ENCODE data around the gene ZNF326. TPM values are rescaled to one million over a fixed set of nuclear protein-coding genes. Genes with fewer than 3 reads are reported as not detected.

Gene ZNF326
- total RNA-seq, 1 experiment from 2014 or later = 6.6 TPM

- no peak for DNase-seq (ENCODE audit: extremely low read depth, low read depth)
Observed at GRCh38 chr1:90067194-90067931, 72.5 kb downstream of the ZNF326 start.

DNA sequence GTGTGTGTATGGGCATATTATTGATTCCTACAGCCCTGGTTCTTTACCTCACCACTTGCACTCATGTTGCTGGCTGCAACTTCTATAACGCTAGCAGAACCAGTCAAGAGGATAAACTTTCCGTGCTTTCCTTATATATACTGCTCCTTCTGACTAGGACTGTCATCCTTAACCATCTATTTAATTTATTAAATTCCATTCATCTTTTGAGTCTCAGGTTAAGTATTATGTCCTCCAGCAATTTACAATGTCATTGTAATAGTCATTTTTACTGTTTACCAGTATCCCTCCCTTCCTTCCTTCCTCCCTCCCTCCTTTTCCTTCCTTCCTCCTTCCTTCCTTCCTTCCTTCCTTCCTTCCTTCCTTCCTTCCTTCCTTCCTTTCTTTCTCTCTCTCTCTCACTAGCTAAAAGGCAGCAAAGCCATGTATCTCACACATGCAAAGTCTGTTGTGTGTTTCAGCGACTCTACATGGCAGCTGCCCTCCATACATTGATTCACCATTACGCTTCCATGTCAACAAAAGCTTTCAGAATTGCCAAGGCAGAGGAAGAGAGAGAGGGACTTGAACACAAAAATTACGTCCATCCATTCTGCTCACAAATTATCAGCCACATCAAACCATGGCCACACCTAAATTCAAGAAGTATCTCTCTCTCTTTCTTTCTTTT lies 73.8 kb downstream of the ZNF326 start:
- no peak for DNase-seq (ENCODE audit: extremely low read depth, low read depth)

DNA sequence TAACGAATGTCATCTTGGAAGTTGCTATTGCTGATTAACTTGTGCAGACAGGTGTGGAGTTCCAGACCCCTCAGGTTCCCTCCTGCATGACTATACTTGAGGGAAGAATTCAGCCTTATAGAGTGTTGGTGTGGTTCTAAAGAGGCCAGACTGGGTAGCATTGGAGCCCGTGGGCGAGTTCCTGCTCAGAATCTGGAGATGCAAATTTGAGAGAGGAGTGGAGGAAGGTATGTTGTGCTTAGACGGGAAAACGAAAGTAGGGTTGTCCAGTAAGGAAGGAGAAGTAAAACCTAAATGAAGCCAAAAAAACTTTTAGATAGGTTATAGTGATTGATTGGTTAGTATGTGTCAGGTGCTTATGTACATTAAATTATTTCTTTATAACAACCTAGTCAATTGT lies 79.2 kb downstream of the ZNF326 start:
- no peak for DNase-seq (ENCODE audit: extremely low read depth, low read depth)

GRCh38 chr1:90074566-90074965 lies 79.7 kb downstream of the ZNF326 start:
- no peak for DNase-seq (ENCODE audit: extremely low read depth, low read depth)

- DNase-seq (ENCODE audit: extremely low read depth, low read depth) = no peak
Observed at GRCh38 chr1:90074970-90075391, 80.1 kb downstream of the ZNF326 start.

GRCh38 chr1:90083995-90084394 lies 89.1 kb downstream of the ZNF326 start:
- DNase-seq (ENCODE audit: extremely low read depth, low read depth) = no peak

Small RNAs within 50 kb of the gene (small RNA-seq; reads per million reads assigned to genes)
- gene RN7SKP272 = 0 reads per million in 2 experiments

Other genes with a start within 250 kb of the ZNF326 start
- gene LRRC8D, start 174.1 kb upstream of the ZNF326 start, total RNA-seq (2014; rRNA removed; shearing (Covaris generic)) = 52.5 and 59.0 TPM in 2 replicates

Data from NCI-H460 (cell line).